ENCODE data around the gene GOLGA2. TPM values are rescaled to one million over a fixed set of nuclear protein-coding genes. Genes with fewer than 3 reads are reported as not detected.

The GOLGA2 gene
- total and polyA plus RNA-seq, 2 of the 4 experiments (the other 2 are of a cell fraction): 118 to 146 TPM

DNA sequence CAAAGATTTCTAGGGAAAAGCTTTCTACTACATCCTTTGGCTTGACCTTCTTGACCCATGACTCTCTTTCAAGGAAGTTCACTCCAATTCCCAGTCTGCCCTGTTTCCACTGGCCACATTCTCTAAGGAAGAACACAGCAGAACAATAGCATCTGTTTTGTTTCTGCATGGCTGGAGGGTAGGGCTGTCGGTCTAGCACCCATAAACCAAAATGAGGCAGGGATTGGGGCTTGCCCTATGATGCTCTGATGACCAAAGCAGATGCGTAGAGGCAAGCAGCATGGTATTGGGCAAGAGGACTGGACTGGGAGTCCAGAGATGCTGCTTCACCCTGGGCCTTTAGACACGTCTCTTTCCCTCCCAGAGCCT, 24.1 kb downstream of the GOLGA2 start:
- in situ Hi-C loops (cut with MboI; ENCODE audit: low sequenced_read_pairs): no loop called here
- H3K9ac ChIP-seq (ENCODE audit: low read depth, low read length): no peak overlapping the region
- no peak overlapping the region for H3K4me3 ChIP-seq (ENCODE audit: insufficient read depth, low read depth, low read length)
- H3K56ac ChIP-seq (ENCODE audit: extremely low read depth, insufficient read depth, low read length): no peak overlapping the region
- no peak overlapping the region for H3K18ac ChIP-seq (ENCODE audit: low read depth, low read length)
- ChIA-PET POLR2A (ENCODE audit: unreplicated experiment) (no interaction called here), CTCF (no interaction called here)
- no peaks in the 10 kb centered on the region for H3K9me3 ChIP-seq (ENCODE audit: control insufficient read depth, insufficient read depth, low read length)
- H2AK9ac ChIP-seq (replicated peaks; ENCODE audit: low read depth, low read length, poor library complexity): no peak overlapping the region
- no peak overlapping the region for H2BK5ac ChIP-seq (ENCODE audit: low read depth, low read length, poor library complexity, severe bottlenecking)
- H2BK20ac ChIP-seq (ENCODE audit: low read depth, low read length): no peak overlapping the region
- no peak overlapping the region for H3K23ac ChIP-seq (ENCODE audit: low read depth, low read length)
- H2AK5ac ChIP-seq (ENCODE audit: low read depth, low read length): no peak overlapping the region
- TF ChIP-seq FOS (IDR thresholded peaks at IDR 0.05; ENCODE audit: low read depth, low read length) (no peak), CHD1 (IDR thresholded peaks at IDR 0.05; ENCODE audit: low read depth, low read length) (no peak), CEBPB (IDR thresholded peaks at IDR 0.05; ENCODE audit: low read depth, low read length) (peak; percentile 48; the same call in 1 of the 2 replicates)
- intact Hi-C loops (cut with micrococcal nuclease): no loop called here
- no peak overlapping the region for H4K8ac ChIP-seq (ENCODE audit: low read depth in 2 of 2, low read length in 2 of 2)
- no peak overlapping the region for H2BK120ac ChIP-seq (ENCODE audit: low read depth, low read length)
- BruUV-seq (replicated peaks): no TSS peak
- no peak for DNase-seq
- H3K27ac ChIP-seq (ENCODE audit: insufficient read depth, low read length): no peak overlapping the region
- H3K36me3 ChIP-seq (ENCODE audit: control insufficient read depth, insufficient read depth, low read length): peaks cover 11% of the 10 kb centered on the region
- H3K14ac ChIP-seq (replicated peaks; ENCODE audit: low read depth, low read length): no peak overlapping the region
- dilution Hi-C loops (cut with HindIII; ENCODE audit: low sequenced_read_pairs, unreplicated experiment): no loop called here
- H4K20me1 ChIP-seq (ENCODE audit: insufficient read depth, low read length): peaks cover 18% of the 10 kb centered on the region
- ATAC-seq (ENCODE audit: low read depth): no peak
- H4K91ac ChIP-seq (ENCODE audit: insufficient read depth, low read depth, low read length): no peak overlapping the region
- no peak overlapping the region for H3K4me2 ChIP-seq (ENCODE audit: low read depth, low read length)
- H2AFZ ChIP-seq (replicated peaks; ENCODE audit: low read length, poor library complexity): no peak overlapping the region
- no peaks in the 10 kb centered on the region for H3K4me1 ChIP-seq (ENCODE audit: control insufficient read depth, insufficient read depth, low read length)
- no peak overlapping the region for H3K4ac ChIP-seq (ENCODE audit: low read depth, low read length)
- no peaks in the 10 kb centered on the region for H3K9me1 ChIP-seq (ENCODE audit: insufficient read depth, low read length)
- no CpG with 5 or more reads among the region's 3 CpGs for WGBS, 2 experiments (ENCODE audit: extremely low coverage in 2 of 2, insufficient read length in 1 of 2)
- H3K79me1 ChIP-seq (ENCODE audit: low read depth in 1 of 2, low read length in 2 of 2): no peaks in the 10 kb centered on the region
- H2BK15ac ChIP-seq (ENCODE audit: low read depth, low read length): no peak overlapping the region
- H3K27me3 ChIP-seq (ENCODE audit: control insufficient read depth, insufficient read depth, low read length): no peaks in the 10 kb centered on the region
- H4K5ac ChIP-seq (ENCODE audit: low read depth, low read length): no peak overlapping the region
